ENCODE measurements around the gene PRMT2.

Gene PRMT2

GRCh38 chr21:46604975-46605766 lies 30.3 kb upstream of the PRMT2 start, which contains the start of gene S100B:
Gene S100B (minus strand): TSS chr21:46605082. CDS start chr21:46602415, 2,667 bp downstream.
- ChIA-PET CTCF (interaction anchor here (1.3 kb wide), 1 partner anchor 11 kb away, joined by 3 read pairs; no protein-coding TSS in a partner anchor), POLR2A (no interaction called here)
- TF ChIP-seq, protein P1, sequence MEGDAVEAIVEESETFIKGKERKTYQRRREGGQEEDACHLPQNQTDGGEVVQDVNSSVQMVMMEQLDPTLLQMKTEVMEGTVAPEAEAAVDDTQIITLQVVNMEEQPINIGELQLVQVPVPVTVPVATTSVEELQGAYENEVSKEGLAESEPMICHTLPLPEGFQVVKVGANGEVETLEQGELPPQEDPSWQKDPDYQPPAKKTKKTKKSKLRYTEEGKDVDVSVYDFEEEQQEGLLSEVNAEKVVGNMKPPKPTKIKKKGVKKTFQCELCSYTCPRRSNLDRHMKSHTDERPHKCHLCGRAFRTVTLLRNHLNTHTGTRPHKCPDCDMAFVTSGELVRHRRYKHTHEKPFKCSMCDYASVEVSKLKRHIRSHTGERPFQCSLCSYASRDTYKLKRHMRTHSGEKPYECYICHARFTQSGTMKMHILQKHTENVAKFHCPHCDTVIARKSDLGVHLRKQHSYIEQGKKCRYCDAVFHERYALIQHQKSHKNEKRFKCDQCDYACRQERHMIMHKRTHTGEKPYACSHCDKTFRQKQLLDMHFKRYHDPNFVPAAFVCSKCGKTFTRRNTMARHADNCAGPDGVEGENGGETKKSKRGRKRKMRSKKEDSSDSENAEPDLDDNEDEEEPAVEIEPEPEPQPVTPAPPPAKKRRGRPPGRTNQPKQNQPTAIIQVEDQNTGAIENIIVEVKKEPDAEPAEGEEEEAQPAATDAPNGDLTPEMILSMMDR (IDR thresholded peaks at IDR 0.05; ENCODE audit: insufficient read depth, low read length, missing control alignments), result no peak
- no peak for DNase-seq (ENCODE audit: low read depth, low spot score)
- H3K4me3 ChIP-seq (ENCODE audit: low read depth, low read length), result no peak within 1 kb of the TSS

DNA sequence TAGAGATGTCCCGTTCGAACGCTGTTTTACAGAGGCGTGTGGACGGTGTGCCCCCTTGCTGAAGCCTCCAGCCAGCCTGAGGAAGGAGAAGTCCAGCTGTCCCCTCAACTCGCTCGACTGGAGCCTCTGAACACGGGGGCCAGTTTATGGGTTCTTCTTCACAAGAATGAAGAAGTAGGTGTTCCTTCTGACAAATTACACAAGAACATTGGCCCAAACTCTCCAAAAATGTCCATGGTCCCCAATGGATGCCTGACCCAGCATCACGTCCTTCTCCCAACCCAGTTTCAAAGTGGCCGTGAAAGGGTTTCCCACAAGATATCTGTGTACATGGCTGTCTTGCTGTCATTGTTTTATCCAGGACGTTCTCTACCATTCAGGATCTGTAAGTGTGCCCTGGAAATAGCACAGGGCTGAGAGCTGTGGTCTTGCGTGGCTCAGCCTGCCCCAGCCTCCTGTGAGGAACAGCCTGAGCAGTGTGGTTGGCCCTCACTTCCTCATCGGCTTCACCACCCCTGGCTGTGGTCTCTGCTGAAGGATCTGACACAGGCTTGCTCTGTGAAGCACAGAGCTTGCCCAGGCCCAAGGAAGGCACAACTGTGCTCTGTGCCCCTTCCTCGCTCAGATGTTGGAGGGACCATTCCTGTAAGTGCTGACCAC lies 29.6 kb upstream of the PRMT2 start:
- DNase-seq (ENCODE audit: low read depth, low spot score), result no peak
- ChIA-PET CTCF (interaction anchor here (1.3 kb wide), 1 partner anchor 12 kb away, joined by 3 read pairs; no protein-coding TSS in a partner anchor), POLR2A (no interaction called here)
- no peak overlapping the region for H3K4me3 ChIP-seq (ENCODE audit: low read depth, low read length)
- TF ChIP-seq, protein P1 (IDR thresholded peaks at IDR 0.05; ENCODE audit: insufficient read depth, low read length, missing control alignments), result no peak

DNA sequence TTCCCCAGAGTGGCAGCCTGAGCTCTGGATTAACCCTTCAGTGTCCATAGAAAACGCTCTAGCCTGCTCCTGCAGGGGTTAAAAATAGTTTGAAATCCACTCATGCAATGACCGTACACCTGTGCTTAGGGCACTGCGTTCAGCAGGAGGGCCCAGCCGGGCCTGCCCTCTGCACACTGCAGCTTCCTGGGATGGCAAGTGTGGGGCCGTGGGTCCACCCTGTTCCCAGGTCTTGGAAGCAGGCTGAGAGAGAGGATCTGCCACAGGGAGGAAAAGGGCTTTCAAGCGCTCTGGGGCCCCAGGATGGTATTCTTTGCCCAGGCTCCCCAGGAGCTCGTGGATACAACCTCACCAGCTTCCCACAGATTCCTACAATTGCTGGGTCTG lies 29.1 kb upstream of the PRMT2 start:
- no peak overlapping the region for H3K4me3 ChIP-seq (ENCODE audit: low read depth, low read length)
- ChIA-PET CTCF (interaction anchor here (1.3 kb wide), 1 partner anchor 12 kb away, joined by 3 read pairs; no protein-coding TSS in a partner anchor), POLR2A (no interaction called here)
- DNase-seq (ENCODE audit: low read depth, low spot score), result no peak
- TF ChIP-seq, protein P1 (IDR thresholded peaks at IDR 0.05; ENCODE audit: insufficient read depth, low read length, missing control alignments), result no peak

- POLR2A ChIA-PET, result no interaction called here
- CTCF ChIA-PET, result interaction anchor here (1.0 kb wide), 1 partner anchor 21 kb away, joined by 4 read pairs; no protein-coding TSS in a partner anchor
- TF ChIP-seq, protein P1 (IDR thresholded peaks at IDR 0.05; ENCODE audit: insufficient read depth, low read length, missing control alignments), result no peak
- DNase-seq (ENCODE audit: low read depth, low spot score), result no peak
- no peak overlapping the region for H3K4me3 ChIP-seq (ENCODE audit: low read depth, low read length)
Observed at GRCh38 chr21:46607636-46608035, 27.8 kb upstream of the PRMT2 start.

GRCh38 chr21:46608672-46609111 lies 26.8 kb upstream of the PRMT2 start:
- H3K4me3 ChIP-seq (ENCODE audit: low read depth, low read length), result no peak overlapping the region
- CTCF ChIA-PET, result interaction anchor here (1.2 kb wide), 1 partner anchor 26 kb away, joined by 3 read pairs; the partner anchor contains the start of gene PRMT2
- TF ChIP-seq, protein P1 (IDR thresholded peaks at IDR 0.05; ENCODE audit: insufficient read depth, low read length, missing control alignments), result no peak
- POLR2A ChIA-PET, result no interaction called here
- no peak for DNase-seq (ENCODE audit: low read depth, low spot score)
